GM18520 (cell line): ENCODE data around the gene NCOA6.
A peak's percentile ranks its signal among the peaks of the same experiment; 100 is the strongest.
"Not testable (repeated sequence)": the region's sequence is repeated elsewhere in the genome, so short reads cannot be mapped to it uniquely, and the experiment has no call there.

Source experiments
- ATAC-seq: cut with Tn5 transposase; IDR thresholded peaks from one replicate; pipeline ENCODE4 v1.9.1; 2021; ENCODE audit not compliant: unreplicated experiment

The NCOA6 gene

DNA sequence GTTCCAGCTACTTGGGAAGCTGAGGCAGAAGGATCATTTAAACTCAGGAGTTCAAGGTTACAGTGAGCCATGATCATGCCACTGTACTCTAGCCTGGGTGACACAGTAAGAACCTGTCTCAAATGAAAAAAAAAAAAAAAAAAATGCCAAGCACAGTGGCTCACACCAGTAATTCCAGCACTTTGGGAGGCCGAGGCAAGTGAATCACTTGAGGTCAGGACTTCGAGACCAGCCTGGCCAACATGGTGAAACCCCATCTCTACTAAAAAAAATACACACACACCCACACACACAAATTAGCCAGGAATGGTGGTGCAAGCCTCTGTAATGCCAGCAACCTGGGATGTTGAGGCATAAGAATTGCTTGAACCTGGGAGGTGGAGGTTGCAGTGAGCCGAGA, 102.9 kb downstream of the NCOA6 start:
- not testable (repeated sequence) for ATAC-seq

DNA sequence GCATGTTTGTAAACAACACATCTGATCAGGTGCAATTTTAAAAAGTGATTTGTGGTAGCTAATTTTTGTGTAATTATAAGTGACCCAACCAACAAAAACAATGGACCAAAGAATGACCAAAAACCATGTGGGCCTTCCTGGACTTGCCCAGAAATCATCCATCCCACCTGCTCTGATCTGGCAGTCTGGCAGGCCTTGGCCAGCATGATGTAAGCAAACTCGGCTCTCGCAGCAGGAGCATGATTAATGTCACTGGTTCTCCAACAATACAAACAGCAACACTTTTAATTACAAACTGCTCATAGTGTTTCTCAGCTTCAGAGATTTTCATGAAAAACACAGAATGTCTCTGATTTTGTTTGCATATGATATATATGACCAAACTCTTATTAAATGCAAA, 105.2 kb downstream of the NCOA6 start:
- ATAC-seq, result no peak

DNA sequence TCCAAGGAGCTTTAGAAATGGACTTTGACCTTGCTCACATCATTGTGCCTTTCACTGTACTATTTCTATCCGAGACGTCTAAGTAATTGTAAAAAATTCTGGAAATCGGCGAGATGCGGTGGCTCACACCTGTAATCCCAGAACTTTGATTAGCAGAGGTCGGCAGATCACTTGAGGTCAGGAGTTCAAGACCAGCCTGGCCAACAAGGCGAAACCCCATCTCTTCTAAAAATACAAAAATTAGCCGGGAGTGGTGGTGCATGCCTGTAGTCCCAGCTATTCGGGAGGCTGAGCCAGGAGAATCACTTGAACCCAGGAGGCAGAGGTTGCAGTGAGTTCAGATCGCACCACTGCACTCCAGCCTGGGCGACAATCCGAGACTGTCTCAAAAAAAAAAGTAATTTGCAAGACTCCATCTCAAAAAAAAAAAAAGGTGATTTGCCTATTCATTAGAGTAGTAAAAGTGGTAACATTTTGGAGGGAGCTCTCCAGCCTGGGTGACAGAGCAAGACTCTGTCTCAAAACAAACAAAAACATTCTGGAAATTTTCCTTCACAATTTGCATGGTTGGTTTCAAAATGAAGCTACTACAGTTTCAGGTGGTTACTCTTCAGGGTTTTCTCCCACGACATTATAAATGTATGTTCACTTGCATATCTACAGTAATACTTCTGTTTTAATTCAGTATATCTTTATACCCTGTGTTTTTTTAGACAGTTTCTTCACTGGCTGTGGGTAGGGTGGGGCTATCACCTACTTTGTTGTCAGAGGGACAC, 106.0 kb downstream of the NCOA6 start:
- ATAC-seq, result peak; percentile 90

DNA sequence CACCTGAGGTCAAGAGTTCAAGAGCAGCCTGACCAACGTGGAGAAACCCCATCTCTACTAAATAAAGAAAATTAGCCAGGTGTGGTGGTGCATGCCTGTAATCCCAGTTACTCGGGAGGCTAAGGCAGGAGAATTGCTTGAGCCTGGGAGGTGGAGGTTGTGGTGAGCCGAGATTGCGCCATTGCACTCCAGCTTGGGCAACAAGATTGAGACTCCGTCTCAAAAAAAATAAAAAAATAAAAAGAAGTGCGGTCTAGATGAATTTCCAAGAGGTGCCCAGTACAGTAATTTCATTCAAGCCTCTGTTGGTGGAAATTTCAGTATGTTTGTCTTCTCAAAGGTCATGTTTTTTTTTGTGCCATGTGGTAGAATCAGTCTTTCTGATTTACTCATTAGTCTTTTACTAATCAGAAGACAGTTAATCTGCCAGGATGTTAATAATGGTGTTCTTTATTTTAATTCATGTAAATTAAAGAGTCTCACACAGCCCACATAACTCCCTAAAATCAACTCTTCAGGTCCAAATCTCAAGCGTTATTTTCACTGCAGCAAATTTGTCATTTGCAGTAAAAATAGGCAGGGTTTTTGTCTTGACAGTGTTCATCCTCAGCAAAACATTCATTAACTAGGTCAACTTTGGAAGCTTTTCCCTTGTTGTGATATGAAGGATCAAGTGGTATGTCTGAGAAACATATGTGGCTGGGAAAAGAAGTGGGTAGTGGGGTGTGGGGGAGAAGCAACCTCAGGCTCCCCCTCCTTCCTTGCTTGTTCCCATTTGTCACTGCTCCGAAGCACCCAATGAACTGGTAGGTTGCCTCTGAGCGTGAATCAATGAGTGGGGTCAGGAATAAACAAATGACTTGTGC, 108.0 kb downstream of the NCOA6 start:
- ATAC-seq, result no peak

DNA sequence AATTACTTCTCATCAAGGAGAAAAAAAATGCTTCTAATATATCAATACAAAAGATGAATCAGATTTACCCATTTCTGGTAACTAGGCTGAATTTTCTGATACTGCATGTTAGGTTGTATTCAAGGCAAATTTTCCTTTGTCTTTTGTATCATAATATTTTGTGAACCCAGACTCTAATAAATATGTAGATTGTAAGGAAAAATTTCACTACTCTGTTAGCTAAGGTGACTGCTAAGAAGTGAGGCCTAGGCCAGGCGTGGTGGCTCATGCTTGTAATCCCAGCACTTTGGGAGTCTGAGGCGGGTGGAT, 108.6 kb downstream of the NCOA6 start:
- ATAC-seq, result no peak

DNA sequence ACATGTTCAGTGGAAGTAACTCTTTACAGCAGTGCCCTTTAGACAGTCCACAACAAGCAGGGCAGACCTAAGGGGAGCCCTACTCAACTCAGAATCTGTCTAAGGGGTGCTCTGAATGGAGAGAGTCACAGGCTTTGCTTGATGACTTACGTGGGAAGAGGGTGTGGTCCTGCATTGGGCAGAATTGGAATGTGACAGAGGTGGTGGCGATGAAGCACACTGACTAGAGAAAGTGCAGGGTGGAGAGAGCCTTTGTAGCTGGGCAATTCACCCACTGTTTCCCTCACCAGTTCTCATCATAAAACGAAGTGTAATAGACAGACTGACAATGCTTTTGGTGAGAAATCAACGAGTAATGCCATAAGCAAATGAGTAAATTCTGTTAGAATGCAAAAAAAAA, 110.1 kb downstream of the NCOA6 start:
- no peak for ATAC-seq

DNA sequence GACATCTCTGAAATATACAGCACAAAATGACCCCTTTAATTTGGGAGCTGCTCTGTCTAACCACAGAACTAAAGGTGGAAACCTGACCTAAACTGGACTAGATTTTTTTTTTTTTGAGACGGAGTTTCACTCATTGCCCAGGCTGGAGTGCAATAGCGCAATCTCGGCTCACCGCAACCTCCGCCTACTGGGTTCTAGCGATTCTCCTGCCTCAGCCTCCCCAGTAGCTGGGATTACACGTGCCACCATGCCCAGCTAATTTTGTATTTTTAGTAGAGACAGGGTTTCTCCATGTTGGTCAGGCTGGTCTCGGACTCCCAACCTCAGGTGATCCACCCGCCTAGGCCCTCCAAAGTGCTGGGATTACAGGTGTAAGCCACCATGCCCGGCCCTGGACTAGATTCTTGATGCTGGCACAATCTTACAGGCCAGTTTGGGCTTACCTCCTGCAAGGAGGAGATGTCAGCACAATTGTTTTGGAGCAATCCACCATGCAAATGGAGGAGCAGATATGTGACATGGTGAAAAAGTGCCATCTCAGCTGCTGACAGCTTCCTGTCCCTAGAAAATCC, 111.4 kb downstream of the NCOA6 start:
- ATAC-seq, result not testable (repeated sequence)

DNA sequence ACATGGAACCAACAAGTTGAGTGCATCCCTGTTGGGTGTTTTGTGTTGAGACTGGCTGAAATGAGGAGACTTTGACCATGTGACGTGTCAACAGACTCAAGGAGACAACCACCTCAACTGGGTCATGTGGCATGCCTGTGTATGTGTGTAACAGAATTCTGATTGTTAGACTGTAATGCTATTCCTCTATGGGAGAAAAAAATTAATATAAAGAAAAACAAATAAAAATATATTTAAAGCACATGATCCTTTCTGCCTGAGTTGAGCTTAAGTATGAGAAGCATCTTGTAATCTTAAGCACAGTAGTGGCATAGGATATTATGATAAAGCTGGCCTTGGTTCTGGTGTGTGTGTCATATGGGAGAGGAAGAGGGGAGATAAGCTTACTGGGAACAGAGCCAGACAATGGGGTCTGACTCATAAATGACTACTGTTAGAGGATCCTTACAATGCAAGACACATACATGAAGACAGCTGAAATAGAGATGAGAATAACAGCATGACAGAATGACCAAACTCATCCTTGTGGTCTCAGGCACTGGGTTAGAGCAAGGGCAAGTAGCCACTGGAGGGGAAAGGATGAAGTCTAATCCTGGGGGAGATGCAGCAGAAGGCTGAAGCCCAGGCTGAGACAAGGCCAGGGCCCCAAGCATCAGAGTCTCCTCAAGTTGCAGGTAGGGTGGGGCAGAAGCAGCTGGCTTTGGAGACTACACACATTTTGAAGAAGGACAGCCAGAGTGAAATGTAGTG, 112.1 kb downstream of the NCOA6 start:
- ATAC-seq, result no peak

DNA sequence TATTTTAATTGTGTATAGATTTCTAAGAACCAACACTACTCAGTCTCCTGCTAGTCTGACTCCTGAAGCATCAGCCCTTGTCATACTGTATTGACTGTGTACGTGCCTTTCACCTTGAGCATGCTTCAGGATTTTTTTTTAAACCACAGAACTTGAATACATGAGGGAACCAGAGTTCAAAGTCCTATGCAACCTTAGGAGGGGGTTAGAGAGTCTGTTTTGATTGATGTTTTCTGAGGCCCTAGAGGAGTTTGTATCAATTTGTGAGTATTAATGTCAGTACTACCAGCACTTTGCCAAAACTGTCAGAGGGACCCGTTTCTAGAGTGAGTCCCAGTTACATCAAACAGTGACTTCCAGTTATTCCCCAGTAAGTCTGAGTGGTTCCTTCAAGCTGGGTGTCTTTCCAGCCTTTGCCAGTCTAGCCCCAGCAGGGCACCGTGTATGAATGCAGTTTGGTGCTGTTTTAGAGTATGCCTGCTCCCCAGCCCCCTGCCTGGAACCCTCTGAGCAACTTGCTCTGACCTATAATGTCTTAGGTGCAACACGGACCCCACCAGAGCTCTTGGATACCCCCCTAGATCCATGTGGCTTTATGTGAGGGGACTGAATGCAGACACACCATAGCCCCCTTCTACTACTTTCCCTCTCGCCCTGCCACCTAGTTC, 112.8 kb downstream of the NCOA6 start:
- no peak for ATAC-seq

DNA sequence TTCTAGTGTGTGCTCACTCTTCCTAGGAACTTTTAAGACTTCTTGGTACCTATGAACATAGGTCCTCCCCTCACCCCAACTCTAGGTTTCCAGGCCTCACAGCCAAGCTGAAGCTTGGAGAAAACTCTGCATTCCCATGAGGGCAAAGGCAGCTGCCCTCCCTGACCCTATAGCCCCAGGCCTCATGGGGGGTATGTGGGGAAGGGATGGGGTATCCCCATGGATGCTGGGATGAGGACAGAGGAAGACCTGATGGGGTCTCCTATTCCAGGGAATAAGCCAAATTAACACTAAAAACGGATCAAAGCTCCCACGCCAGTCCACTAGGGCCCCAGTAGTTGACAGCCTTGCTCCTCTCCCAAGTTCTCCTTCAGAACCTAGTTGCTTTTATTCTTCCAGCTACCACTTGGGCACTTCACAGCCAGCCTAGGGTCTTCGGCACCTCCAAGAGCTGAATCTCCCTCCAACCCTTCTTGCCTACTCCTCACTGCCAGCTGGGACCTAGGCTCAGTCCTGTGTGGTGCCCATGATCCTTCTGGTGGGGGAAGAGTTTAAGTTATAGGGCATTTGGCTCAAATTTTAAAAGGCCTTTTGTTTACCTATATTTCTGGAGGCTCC, 113.5 kb downstream of the NCOA6 start:
- no peak for ATAC-seq

DNA sequence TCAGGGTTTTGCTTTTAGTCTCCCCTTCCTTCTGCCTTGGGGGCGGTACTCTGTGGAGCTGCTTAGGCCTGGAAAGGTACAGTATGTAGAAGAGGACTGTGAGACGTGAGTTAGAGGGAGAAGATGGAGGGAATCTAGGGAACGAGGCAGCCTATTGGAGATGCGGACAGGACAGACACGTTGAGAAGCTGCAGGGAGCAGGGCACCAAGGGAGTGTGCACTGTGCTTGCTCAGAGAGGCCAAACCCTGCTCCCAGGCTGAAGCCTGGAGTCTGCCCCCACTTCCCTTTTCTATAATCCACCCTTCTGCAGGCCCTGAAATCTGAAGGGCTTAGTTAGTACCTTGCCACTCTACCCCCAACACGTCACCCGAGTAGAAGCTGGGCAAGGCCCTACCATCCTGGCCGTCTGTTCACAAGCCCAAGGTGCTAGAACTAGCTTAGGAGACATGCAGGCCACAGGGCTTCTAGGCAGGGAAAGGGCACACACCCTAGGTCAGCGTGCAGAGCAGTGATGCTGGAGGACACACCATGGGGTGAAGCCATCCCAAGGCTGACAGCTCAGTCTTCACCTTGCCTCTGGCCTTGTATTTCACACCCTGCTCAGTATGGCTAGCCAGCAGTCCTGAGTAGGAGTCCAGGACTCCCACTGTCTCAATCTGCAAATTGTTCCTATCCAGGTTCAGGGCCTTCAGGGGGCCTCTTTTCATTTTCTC, 114.4 kb downstream of the NCOA6 start:
- ATAC-seq, result no peak

DNA sequence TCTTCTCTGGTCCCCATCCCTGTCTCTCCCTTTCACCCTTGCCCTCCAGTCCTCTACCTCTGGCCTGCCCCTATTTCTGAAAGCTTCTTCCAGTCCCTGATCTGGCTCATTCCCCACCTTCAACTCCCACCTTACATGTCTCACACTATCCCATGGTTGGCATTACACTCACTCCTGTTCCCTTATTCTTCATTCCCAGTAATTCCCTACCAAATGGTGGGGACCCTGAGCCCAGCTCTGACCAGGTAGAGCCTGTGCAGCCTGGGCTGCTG, 114.9 kb downstream of the NCOA6 start:
- no peak for ATAC-seq

DNA sequence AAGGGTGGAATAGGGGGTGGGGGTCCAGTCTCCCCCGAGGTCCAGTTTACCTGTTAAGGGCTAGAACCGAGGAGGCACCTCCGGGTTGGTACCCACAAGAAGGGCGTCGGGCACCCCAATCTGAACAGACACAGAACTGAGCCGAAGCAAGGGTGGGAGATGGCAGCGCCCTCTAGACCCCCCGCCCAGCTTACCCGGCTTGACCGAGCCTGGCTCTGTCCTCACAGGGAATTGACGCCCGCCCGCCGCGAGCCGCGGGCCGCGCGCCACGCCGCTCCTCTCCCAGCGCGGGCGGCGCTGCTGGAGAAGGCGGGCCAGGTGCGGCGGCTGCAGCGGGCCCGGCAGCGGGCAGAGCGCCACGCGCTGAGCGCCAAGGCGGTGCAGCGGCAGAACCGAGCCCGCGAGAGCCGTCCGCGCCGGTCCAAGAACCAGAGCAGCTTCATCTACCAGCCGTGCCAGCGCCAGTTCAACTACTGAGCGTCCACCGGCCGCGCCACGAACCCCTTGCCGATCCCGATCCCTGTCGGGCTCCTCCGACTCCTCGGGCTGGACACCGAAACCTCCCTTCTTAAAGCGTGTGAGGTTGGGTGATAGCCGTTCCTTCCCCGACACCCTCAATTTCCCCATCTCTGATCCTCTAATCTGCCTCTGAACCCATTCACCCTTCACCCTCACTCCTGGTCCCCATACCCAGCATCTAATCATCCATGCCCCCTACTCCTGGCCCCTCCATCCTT, 115.5 kb downstream of the NCOA6 start:
- ATAC-seq, result peak; percentile 19

DNA sequence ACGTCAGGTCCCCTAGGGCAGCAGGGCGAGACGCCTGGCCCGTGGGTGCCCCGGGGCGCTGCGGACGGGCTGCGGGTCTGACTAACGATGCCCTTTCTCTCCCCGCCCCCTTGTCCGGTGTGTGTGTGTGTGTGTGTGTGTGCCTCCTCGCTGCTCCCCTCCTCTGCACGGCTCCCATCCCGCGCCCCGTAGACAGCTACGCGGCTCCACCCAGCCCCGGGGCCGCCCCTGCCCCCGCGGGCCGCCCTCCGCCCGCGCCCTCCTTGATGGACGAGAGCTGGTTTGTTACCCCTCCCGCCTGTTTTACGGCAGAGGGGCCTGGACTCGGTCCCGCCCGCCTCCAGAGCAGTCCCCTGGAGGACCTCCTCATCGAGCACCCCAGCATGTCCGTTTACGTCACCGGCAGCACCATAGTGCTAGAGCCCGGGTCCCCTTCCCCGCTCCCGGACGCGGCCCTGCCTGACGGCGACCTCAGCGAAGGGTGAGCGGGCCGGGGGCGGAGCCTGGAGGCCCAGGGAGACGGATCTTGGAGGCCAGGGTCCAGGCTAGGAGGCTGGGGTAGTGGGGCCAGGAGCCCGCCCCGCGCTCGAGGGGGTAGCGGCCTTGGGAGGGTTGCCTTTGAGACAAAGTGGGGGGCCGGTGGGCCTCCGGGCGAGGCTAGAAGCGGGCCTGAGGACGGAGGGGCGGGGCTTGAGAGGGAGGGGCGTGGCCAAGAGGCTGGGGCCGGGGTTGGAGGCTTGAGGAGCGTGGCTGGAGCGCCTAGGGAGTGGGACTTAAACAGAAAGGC, 116.2 kb downstream of the NCOA6 start:
- peak; percentile 25 for ATAC-seq

DNA sequence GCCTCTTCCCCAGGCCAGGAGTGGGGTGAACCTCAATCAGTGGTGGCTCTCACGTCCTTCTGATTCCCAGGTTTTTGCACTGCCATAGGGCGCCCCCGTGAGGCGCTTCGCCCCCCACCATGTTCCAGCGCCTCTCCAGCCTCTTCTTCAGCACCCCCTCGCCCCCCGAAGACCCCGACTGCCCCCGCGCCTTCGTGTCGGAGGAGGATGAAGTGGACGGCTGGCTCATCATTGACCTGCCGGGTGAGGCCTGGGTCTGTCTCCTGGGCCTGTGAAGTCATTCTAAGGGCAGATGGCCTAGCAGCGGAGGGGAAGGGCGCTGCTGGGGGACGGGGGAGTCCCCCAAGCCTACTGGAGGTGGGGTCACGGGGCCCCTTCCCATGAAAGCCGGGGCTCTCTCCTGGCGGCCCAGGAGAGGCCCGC, 116.8 kb downstream of the NCOA6 start:
- no peak for ATAC-seq

DNA sequence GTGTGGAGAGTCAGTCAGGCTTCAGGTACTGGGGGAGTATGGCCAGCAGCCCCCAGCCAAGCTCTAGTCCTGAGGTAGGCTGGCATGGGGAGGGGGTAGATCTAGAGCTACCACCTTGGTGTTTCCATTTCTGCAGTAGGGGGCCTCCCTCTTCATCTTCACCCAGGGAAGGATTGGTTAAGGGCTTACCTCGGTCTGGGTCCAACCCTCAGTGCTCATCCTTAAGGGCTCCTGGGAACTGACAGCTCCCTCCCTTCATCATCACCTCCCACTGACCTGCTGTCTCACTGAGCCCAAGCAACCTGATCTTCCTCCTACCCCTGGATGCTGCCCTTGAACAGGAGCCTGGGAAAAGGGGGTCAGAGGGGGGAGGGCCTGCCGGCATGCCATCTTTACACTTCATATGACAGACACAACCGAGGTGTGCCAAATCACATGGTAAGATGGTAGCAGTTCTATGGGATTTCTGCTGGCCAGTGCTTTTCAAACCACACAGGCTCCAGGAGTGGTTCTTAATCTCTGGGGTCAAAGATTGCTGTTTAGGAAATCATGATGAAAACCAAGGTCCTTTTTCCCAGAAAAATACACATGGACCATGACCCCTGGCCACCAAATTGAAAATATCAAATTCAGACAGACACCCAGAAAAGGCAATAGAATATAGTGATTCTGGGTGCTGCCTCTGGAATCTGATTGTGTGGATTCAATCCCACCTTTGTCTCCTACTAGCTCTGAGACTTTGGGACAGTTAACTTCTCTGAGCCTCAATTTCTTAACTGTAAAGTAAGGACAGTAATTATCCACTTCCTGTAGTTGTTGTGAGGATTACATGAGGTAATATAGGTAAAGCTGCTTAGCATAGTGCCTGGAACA, 118.3 kb downstream of the NCOA6 start:
- ATAC-seq, result no peak

DNA sequence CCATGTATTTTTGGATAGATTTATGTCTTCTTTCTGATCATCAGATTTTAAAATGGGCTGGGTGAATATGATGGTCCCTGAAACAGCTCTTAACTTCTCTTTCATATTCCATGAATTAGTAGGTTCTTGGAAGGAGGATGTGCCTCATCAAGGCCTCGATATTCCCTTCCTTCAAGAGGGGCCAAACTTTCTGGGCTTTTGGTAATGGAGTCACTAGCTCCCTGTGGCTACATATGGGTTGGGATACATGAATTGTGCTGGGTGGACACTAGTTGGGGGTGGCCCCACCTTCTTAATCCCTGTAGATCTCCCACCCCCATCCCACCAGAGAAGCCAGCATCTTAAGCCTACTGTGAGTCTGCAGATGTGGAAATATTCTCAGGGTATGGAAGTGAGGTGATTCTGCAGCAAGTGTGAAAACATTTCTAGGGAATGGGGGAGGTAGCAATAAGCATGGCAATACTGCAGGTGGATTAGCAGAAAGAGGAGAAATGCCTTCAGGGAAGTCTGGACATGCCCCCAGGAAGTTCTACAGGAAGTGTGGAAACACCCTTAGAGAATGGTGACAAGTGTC, 119.1 kb downstream of the NCOA6 start:
- no peak for ATAC-seq
